SK-N-MC (cell line): ENCODE results near the gene IGSF23.

Experiments used
- EZH2 ChIP-seq: fragments of 200-600 bp; sonication (generic); IDR thresholded peaks from one replicate; pipeline ENCODE4 v1.6.1; 2017; ENCODE audit warnings: antibody characterized with exemption
- POLR2AphosphoS5 ChIP-seq: IDR thresholded peaks from 2 replicates; pipeline ENCODE4 v1.6.1; 2012; ENCODE audit warnings: mild to moderate bottlenecking, low read depth, low read length, borderline replicate concordance

DNA sequence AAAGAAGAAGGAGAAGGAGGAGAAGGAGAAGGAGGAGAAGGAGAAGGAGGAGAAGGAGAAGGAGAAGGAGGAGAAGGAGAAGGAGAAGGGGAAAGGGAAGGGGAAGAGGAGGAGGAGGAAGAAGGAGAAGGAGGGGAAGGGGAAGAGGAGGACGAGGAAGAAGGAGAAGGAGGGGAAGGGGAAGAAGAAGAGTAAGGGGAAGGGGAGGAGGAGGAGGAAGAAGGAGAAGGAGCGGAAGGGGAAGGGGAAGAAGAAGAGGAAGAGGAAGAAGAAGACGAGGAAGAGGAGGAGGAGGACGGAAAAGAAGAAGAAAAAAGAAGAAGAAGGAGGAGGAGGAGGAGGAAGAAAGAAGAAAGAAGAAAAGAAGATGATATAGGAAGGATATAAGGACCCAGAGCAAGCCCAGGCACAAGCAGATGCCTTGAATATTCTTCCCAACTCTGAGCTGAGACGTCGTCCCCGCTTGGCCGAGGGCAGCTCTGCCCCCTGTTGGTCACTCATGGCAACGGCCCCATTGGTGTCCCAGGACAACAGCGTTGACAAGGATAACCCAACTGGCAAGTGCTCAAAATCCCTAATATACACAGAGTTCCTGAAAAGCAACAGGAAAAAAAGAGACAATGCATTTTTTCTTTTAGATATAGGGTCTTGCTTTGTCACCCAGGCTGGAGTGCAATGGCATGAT is 30.6 kb upstream of the IGSF23 start:
- TF ChIP-seq POLR2AphosphoS5 (no peak), EZH2 (no peak)
